HEK293 (cell line): ENCODE data around the gene ERAL1.

ENCODE experiments used
- CTCF ChIA-PET: fragments of 350-600 bp; formaldehyde crosslinking; extraction: SDS; loops from one replicate; lab custom pipeline; 2021; ENCODE audit warnings: antibody characterized with exemption; lab: Yijun Ruan, JAX
- POLR2A ChIA-PET: fragments of 300-600 bp; formaldehyde crosslinking; extraction: SDS; loops from one replicate; lab custom pipeline; 2020; ENCODE audit warnings: antibody characterized with exemption, inconsistent platforms; lab: Yijun Ruan, JAX
- H3K27ac ChIP-seq: fragments of 200-500 bp; sonication (Bioruptor generic); 2 replicates; pipeline ENCODE4 v1.5.1; 2014; ENCODE audit warnings: low read depth, low read length, control low read depth, inconsistent platforms; ENCODE audit errors: extremely low read depth
- H3K36me3 ChIP-seq, 2 experiments: fragments of 200-500 bp in 1 of 2; sonication (Bioruptor generic) in 1 of 2; 1 replicate in 1 of 2; 2 replicates in 1 of 2; pipeline ENCODE4 v1.5.1; 2014 to 2017; ENCODE audit warnings: inconsistent platforms in 2 of 2, low read length in 2 of 2; ENCODE audit not compliant: control insufficient read depth in 2 of 2, insufficient read depth in 1 of 2
- H3K4me1 ChIP-seq: fragments of 200-500 bp; sonication (Bioruptor generic); 2 replicates; pipeline ENCODE4 v1.5.1; 2014; ENCODE audit warnings: mild to moderate bottlenecking, low read length, inconsistent platforms; ENCODE audit not compliant: control insufficient read depth, insufficient read depth
- H3K4me3 ChIP-seq: 2 replicates; pipeline ENCODE4 v1.5.1; 2011; ENCODE audit warnings: low read depth, mild to moderate bottlenecking, control low read depth, low read length, moderate library complexity
- H3K9me3 ChIP-seq: fragments of 200-500 bp; sonication (Bioruptor generic); 2 replicates; pipeline ENCODE4 v1.5.1; 2014; ENCODE audit warnings: low read depth, low read length, inconsistent platforms; ENCODE audit not compliant: control insufficient read depth, insufficient read depth
- ELK4 ChIP-seq: IDR thresholded peaks from 2 replicates; pipeline ENCODE4 v1.6.1; 2011; ENCODE audit warnings: mild to moderate bottlenecking, low read depth, low read length, borderline replicate concordance
- GLIS1 ChIP-seq: fragments of 450-650 bp; formaldehyde crosslinking; IDR thresholded peaks from 2 replicates; pipeline ENCODE4 v1.5.1; 2016; ENCODE audit warnings: missing biosample characterization, missing genetic modification characterization
- INSM2 ChIP-seq: fragments of 450-650 bp; formaldehyde crosslinking; IDR thresholded peaks from 2 replicates; pipeline ENCODE4 v1.5.1; 2016; ENCODE audit warnings: missing biosample characterization, missing genetic modification characterization
- KLF16 ChIP-seq: fragments of 450-650 bp; formaldehyde crosslinking; IDR thresholded peaks from 2 replicates; pipeline ENCODE4 v1.5.1; 2017; ENCODE audit warnings: missing biosample characterization, missing genetic modification characterization
- SP2 ChIP-seq: fragments of 450-650 bp; formaldehyde crosslinking; IDR thresholded peaks from 2 replicates; pipeline ENCODE4 v1.5.1; 2016; ENCODE audit warnings: missing biosample characterization, missing genetic modification characterization
- SP3 ChIP-seq: fragments of 450-650 bp; formaldehyde crosslinking; IDR thresholded peaks from 2 replicates; pipeline ENCODE4 v1.5.1; 2016; ENCODE audit warnings: missing biosample characterization, missing genetic modification characterization
- ZBTB21 ChIP-seq: fragments of 450-650 bp; formaldehyde crosslinking; IDR thresholded peaks from 2 replicates; pipeline ENCODE4 v1.5.1; 2017; ENCODE audit warnings: missing biosample characterization, missing genetic modification characterization
- ZNF169 ChIP-seq: fragments of 450-650 bp; formaldehyde crosslinking; IDR thresholded peaks from 2 replicates; pipeline ENCODE4 v1.5.1; 2016; ENCODE audit warnings: missing biosample characterization, missing genetic modification characterization
- ZNF211 ChIP-seq: fragments of 450-650 bp; formaldehyde crosslinking; IDR thresholded peaks from 2 replicates; pipeline ENCODE4 v1.5.1; 2016; ENCODE audit warnings: low read depth, missing biosample characterization, missing genetic modification characterization
- ZNF266 ChIP-seq: fragments of 450-650 bp; formaldehyde crosslinking; IDR thresholded peaks from 2 replicates; pipeline ENCODE4 v1.5.1; 2016; ENCODE audit warnings: missing biosample characterization, missing genetic modification characterization, low read depth
- ZNF335 ChIP-seq: fragments of 450-650 bp; formaldehyde crosslinking; conservative IDR thresholded peaks from 2 replicates; pipeline ENCODE4 v1.5.1; 2016; ENCODE audit warnings: missing biosample characterization, missing genetic modification characterization
- ZNF350 ChIP-seq: fragments of 450-650 bp; formaldehyde crosslinking; IDR thresholded peaks from 2 replicates; pipeline ENCODE4 v1.5.0; 2017; ENCODE audit warnings: missing biosample characterization, mild to moderate bottlenecking, missing genetic modification characterization
- ZNF600 ChIP-seq: fragments of 450-650 bp; formaldehyde crosslinking; IDR thresholded peaks from 2 replicates; pipeline ENCODE4 v1.5.1; 2016; ENCODE audit warnings: missing biosample characterization, missing genetic modification characterization
- ZNF664 ChIP-seq: fragments of 450-650 bp; formaldehyde crosslinking; IDR thresholded peaks from 2 replicates; pipeline ENCODE4 v1.5.1; 2016; ENCODE audit warnings: missing biosample characterization, missing genetic modification characterization
- ZNF707 ChIP-seq: fragments of 450-650 bp; formaldehyde crosslinking; IDR thresholded peaks from 2 replicates; pipeline ENCODE4 v1.5.1; 2016; ENCODE audit warnings: missing biosample characterization, missing genetic modification characterization
- ZNF747 ChIP-seq: fragments of 450-650 bp; formaldehyde crosslinking; IDR thresholded peaks from 2 replicates; pipeline ENCODE4 v1.5.1; 2016; ENCODE audit warnings: missing biosample characterization, missing genetic modification characterization
- ZNF76 ChIP-seq: fragments of 450-650 bp; formaldehyde crosslinking; IDR thresholded peaks from 2 replicates; pipeline ENCODE4; 2016; ENCODE audit warnings: low read depth, missing biosample characterization, missing genetic modification characterization, borderline replicate concordance
- ZNF837 ChIP-seq: fragments of 450-650 bp; formaldehyde crosslinking; IDR thresholded peaks from 2 replicates; pipeline ENCODE4 v1.5.1; 2016; ENCODE audit warnings: missing biosample characterization, missing genetic modification characterization
- ZSCAN30 ChIP-seq: fragments of 450-650 bp; IDR thresholded peaks from 2 replicates; pipeline ENCODE4 v1.5.1; 2018; ENCODE audit warnings: missing biosample characterization, mild to moderate bottlenecking, missing genetic modification characterization, moderate library complexity
- TF ChIP-seq, protein P1 (sequence below): fragments of 450-650 bp; formaldehyde crosslinking; IDR thresholded peaks from 2 replicates; pipeline ENCODE4 v1.5.1; 2016; ENCODE audit warnings: missing biosample characterization, missing genetic modification characterization
- TF ChIP-seq, protein P2 (sequence below): fragments of 450-650 bp; formaldehyde crosslinking; IDR thresholded peaks from 2 replicates; pipeline ENCODE4 v1.5.1; 2016; ENCODE audit warnings: missing biosample characterization, missing genetic modification characterization
- TF ChIP-seq, protein P3 (sequence below): fragments of 450-650 bp; formaldehyde crosslinking; IDR thresholded peaks from 2 replicates; pipeline ENCODE4 v1.5.1; 2016; ENCODE audit warnings: missing biosample characterization, missing genetic modification characterization
- TF ChIP-seq, protein P4 (sequence below): fragments of 450-650 bp; formaldehyde crosslinking; IDR thresholded peaks from 2 replicates; pipeline ENCODE4 v1.5.1; 2016; ENCODE audit warnings: missing biosample characterization, missing genetic modification characterization

ERAL1 gene

GRCh38 chr17:28865946-28866752, 11.3 kb downstream of the ERAL1 start (continued):
- TF ChIP-seq, protein P1, sequence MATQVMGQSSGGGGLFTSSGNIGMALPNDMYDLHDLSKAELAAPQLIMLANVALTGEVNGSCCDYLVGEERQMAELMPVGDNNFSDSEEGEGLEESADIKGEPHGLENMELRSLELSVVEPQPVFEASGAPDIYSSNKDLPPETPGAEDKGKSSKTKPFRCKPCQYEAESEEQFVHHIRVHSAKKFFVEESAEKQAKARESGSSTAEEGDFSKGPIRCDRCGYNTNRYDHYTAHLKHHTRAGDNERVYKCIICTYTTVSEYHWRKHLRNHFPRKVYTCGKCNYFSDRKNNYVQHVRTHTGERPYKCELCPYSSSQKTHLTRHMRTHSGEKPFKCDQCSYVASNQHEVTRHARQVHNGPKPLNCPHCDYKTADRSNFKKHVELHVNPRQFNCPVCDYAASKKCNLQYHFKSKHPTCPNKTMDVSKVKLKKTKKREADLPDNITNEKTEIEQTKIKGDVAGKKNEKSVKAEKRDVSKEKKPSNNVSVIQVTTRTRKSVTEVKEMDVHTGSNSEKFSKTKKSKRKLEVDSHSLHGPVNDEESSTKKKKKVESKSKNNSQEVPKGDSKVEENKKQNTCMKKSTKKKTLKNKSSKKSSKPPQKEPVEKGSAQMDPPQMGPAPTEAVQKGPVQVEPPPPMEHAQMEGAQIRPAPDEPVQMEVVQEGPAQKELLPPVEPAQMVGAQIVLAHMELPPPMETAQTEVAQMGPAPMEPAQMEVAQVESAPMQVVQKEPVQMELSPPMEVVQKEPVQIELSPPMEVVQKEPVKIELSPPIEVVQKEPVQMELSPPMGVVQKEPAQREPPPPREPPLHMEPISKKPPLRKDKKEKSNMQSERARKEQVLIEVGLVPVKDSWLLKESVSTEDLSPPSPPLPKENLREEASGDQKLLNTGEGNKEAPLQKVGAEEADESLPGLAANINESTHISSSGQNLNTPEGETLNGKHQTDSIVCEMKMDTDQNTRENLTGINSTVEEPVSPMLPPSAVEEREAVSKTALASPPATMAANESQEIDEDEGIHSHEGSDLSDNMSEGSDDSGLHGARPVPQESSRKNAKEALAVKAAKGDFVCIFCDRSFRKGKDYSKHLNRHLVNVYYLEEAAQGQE (tag by site-specific recombination): no peak
- TF ChIP-seq ZNF335: no peak
- TF ChIP-seq ZNF266 (tag by site-specific recombination): no peak
- TF ChIP-seq ZSCAN30 (tag by site-specific recombination): no peak
- TF ChIP-seq, protein P2, sequence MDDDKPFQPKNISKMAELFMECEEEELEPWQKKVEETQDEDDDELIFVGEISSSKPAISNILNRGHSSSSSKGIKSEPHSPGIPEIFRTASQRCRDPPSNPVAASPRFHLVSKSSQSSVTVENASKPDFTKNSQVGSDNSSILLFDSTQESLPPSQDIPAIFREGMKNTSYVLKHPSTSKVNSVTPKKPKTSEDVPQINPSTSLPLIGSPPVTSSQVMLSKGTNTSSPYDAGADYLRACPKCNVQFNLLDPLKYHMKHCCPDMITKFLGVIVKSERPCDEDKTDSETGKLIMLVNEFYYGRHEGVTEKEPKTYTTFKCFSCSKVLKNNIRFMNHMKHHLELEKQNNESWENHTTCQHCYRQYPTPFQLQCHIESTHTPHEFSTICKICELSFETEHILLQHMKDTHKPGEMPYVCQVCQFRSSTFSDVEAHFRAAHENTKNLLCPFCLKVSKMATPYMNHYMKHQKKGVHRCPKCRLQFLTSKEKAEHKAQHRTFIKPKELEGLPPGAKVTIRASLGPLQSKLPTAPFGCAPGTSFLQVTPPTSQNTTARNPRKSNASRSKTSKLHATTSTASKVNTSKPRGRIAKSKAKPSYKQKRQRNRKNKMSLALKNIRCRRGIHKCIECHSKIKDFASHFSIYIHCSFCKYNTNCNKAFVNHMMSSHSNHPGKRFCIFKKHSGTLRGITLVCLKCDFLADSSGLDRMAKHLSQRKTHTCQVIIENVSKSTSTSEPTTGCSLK: no peak
- TF ChIP-seq ZBTB21 (tag by site-specific recombination): no peak
- no peak for TF ChIP-seq ZNF837
- no peak for TF ChIP-seq ZNF211 (tag by site-specific recombination)
- TF ChIP-seq ZNF707 (tag by site-specific recombination): no peak
- TF ChIP-seq, protein P3, sequence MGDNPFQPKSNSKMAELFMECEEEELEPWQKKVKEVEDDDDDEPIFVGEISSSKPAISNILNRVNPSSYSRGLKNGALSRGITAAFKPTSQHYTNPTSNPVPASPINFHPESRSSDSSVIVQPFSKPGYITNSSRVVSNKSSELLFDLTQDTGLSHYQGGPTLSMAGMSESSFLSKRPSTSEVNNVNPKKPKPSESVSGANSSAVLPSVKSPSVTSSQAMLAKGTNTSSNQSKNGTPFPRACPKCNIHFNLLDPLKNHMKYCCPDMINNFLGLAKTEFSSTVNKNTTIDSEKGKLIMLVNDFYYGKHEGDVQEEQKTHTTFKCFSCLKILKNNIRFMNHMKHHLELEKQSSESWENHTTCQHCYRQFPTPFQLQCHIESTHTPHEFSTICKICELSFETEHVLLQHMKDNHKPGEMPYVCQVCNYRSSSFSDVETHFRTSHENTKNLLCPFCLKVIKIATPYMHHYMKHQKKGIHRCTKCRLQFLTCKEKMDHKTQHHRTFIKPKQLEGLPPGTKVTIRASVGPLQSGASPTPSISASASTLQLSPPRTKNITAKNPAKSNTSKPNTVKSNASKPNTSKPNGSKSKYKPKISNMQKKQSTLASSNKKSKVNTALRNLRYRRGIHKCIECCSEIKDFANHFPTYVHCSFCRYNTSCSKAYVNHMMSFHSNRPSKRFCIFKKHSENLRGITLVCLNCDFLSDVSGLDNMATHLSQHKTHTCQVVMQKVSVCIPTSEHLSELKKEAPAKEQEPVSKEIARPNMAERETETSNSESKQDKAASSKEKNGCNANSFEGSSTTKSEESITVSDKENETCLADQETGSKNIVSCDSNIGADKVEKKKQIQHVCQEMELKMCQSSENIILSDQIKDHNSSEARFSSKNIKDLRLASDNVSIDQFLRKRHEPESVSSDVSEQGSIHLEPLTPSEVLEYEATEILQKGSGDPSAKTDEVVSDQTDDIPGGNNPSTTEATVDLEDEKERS (tag by site-specific recombination): no peak
- TF ChIP-seq, protein P4, sequence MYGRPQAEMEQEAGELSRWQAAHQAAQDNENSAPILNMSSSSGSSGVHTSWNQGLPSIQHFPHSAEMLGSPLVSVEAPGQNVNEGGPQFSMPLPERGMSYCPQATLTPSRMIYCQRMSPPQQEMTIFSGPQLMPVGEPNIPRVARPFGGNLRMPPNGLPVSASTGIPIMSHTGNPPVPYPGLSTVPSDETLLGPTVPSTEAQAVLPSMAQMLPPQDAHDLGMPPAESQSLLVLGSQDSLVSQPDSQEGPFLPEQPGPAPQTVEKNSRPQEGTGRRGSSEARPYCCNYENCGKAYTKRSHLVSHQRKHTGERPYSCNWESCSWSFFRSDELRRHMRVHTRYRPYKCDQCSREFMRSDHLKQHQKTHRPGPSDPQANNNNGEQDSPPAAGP (tag by site-specific recombination): 0 out of 2 replicates have a peak, but pooled peaks have one; percentile 21
- no peak for TF ChIP-seq ELK4
- TF ChIP-seq SP3: no peak
- peak; percentile 85 for TF ChIP-seq GLIS1 (tag by site-specific recombination)

- Histone ChIP-seq H3K4me1 (no peaks in the 10 kb centered on the region), H3K9me3 (no peaks in the 10 kb centered on the region), H3K4me3 (no peak overlapping the region), H3K27ac (no peak overlapping the region), H3K36me3 (no peaks in the 10 kb centered on the region)
- ChIA-PET POLR2A (interaction anchor here (0.6 kb wide), 1 partner anchor 313 kb away, joined by 5 read pairs; the partner anchor contains the start of gene MYO18A), CTCF (interaction anchor here (1.2 to 4.7 kb wide), 2 partner anchors 13 to 104 kb away, joined by 3 to 23 read pairs; partner anchors contain the start of gene ERAL1)
- TF ChIP-seq ZNF350 (tag by site-specific recombination) (no peak), ZNF747 (tag by site-specific recombination) (no peak), ZNF76 (tag by site-specific recombination) (no peak), ZNF664 (tag by site-specific recombination) (no peak), KLF16 (tag by site-specific recombination) (no peak), INSM2 (tag by site-specific recombination) (no peak), SP2 (no peak), ZNF169 (no peak), ZNF600 (no peak)
Observed at GRCh38 chr17:28867276-28867675, 12.5 kb downstream of the ERAL1 start.
